H9 (cell line): ENCODE results near the gene DNAH1. TPM values are rescaled to one million over a fixed set of nuclear protein-coding genes. Genes with fewer than 3 reads are reported as not detected.

ENCODE experiments used
- DNase-seq: peaks from one replicate; pipeline ENCODE4 v3.0.0-alpha.2; 2017
- H2AFZ ChIP-seq: one replicate; pipeline ENCODE4 v1.6.1; 2013; ENCODE audit warnings: mild to moderate bottlenecking, low read length, control low read depth, moderate library complexity
- H2AK5ac ChIP-seq: 2 replicates; pipeline ENCODE4 v1.6.1; 2013; ENCODE audit warnings: low read length, control low read depth, mixed read lengths; ENCODE audit not compliant: insufficient read length
- H2BK120ac ChIP-seq: one replicate; pipeline ENCODE4 v1.6.1; 2013; ENCODE audit warnings: low read depth, mild to moderate bottlenecking, low read length, control low read depth, inconsistent platforms; ENCODE audit not compliant: poor library complexity, severe bottlenecking
- H2BK12ac ChIP-seq: 2 replicates; pipeline ENCODE4 v1.6.1; 2013; ENCODE audit warnings: low read length, control low read depth, mixed read lengths, low read depth; ENCODE audit not compliant: insufficient read length
- H2BK15ac ChIP-seq: 2 replicates; pipeline ENCODE4 v1.6.1; 2013; ENCODE audit warnings: low read depth, low read length, control low read depth
- H2BK20ac ChIP-seq: one replicate; pipeline ENCODE4 v1.6.1; 2013; ENCODE audit warnings: low read depth, mild to moderate bottlenecking, low read length, control low read depth, inconsistent platforms; ENCODE audit not compliant: poor library complexity, severe bottlenecking
- H2BK5ac ChIP-seq: 2 replicates; pipeline ENCODE4 v1.6.1; 2013; ENCODE audit warnings: low read length, control low read depth, mixed read lengths; ENCODE audit not compliant: insufficient read length
- H3K14ac ChIP-seq: 2 replicates; pipeline ENCODE4 v1.6.1; 2013; ENCODE audit warnings: low read length, control low read depth; ENCODE audit not compliant: insufficient read depth
- H3K18ac ChIP-seq: 2 replicates; pipeline ENCODE4 v1.6.1; 2013; ENCODE audit warnings: low read depth, mild to moderate bottlenecking, mixed read lengths, low read length, control low read depth; ENCODE audit not compliant: insufficient read length
- H3K23ac ChIP-seq: 2 replicates; pipeline ENCODE4 v1.6.1; 2013; ENCODE audit warnings: low read length, control low read depth, mixed read lengths, low read depth; ENCODE audit not compliant: insufficient read length
- H3K23me2 ChIP-seq: 2 replicates; pipeline ENCODE4 v1.6.1; 2013; ENCODE audit warnings: low read depth, mild to moderate bottlenecking, mixed read lengths, low read length, control low read depth; ENCODE audit not compliant: insufficient read length, poor library complexity, severe bottlenecking
- H3K27ac ChIP-seq: 2 replicates; pipeline ENCODE4 v1.5.1; 2013; ENCODE audit warnings: low read length, control low read depth, mixed read lengths, low read depth; ENCODE audit not compliant: insufficient read length
- H3K27me3 ChIP-seq: 2 replicates; pipeline ENCODE4 v1.6.1; 2013; ENCODE audit warnings: low read length, control low read depth, inconsistent platforms; ENCODE audit not compliant: insufficient read depth
- H3K4ac ChIP-seq: 2 replicates; pipeline ENCODE4 v1.6.1; 2013; ENCODE audit warnings: low read depth, mild to moderate bottlenecking, control low read depth, inconsistent platforms, low read length, moderate library complexity
- H3K4me1 ChIP-seq: 2 replicates; pipeline ENCODE4 v1.6.1; 2013; ENCODE audit warnings: low read length, control low read depth, inconsistent platforms; ENCODE audit not compliant: insufficient read depth
- H3K4me2 ChIP-seq: 2 replicates; pipeline ENCODE4 v1.6.1; 2013; ENCODE audit warnings: low read length, control low read depth, mixed read lengths; ENCODE audit not compliant: insufficient read length, insufficient read depth
- H3K56ac ChIP-seq: 2 replicates; pipeline ENCODE4 v1.6.1; 2013; ENCODE audit warnings: low read depth, mild to moderate bottlenecking, mixed read lengths, low read length, control low read depth; ENCODE audit not compliant: insufficient read length
- H3K79me1 ChIP-seq: 2 replicates; pipeline ENCODE4 v1.6.1; 2013; ENCODE audit warnings: low read depth, mild to moderate bottlenecking, moderate library complexity, low read length, control low read depth, inconsistent platforms; ENCODE audit not compliant: insufficient read depth, poor library complexity, severe bottlenecking
- H3K79me2 ChIP-seq: 2 replicates; pipeline ENCODE4 v1.6.1; 2013; ENCODE audit warnings: low read length, control low read depth, inconsistent platforms; ENCODE audit not compliant: insufficient read depth
- H3K9ac ChIP-seq: 2 replicates; pipeline ENCODE4 v1.6.1; 2013; ENCODE audit warnings: low read length, control low read depth, mixed read lengths; ENCODE audit not compliant: insufficient read length; ENCODE audit errors: extremely low read depth
- H3K9me3 ChIP-seq: one replicate; pipeline ENCODE4 v1.6.1; 2013; ENCODE audit warnings: low read depth, low read length, inconsistent platforms; ENCODE audit not compliant: control insufficient read depth
- H3T11ph ChIP-seq: one replicate; pipeline ENCODE4 v1.6.1; 2013; ENCODE audit warnings: mild to moderate bottlenecking, low read length, control low read depth, inconsistent platforms
- H4K20me1 ChIP-seq: one replicate; pipeline ENCODE4 v1.6.1; 2013; ENCODE audit not compliant: control insufficient read depth, insufficient read length, insufficient read depth
- H4K5ac ChIP-seq: 2 replicates; pipeline ENCODE4 v1.6.1; 2013; ENCODE audit warnings: low read depth, mild to moderate bottlenecking, mixed read lengths, low read length, control low read depth; ENCODE audit not compliant: insufficient read length
- H4K8ac ChIP-seq: replicated peaks from 2 replicates; pipeline ENCODE4 v1.6.1; 2013; ENCODE audit warnings: low read length, control low read depth, mixed read lengths, low read depth; ENCODE audit not compliant: insufficient read length
- H4K91ac ChIP-seq: 2 replicates; pipeline ENCODE4 v1.6.1; 2013; ENCODE audit warnings: low read depth, mild to moderate bottlenecking, moderate library complexity, mixed read lengths, low read length, control low read depth; ENCODE audit not compliant: insufficient read length
- H3K27ac Mint-ChIP-seq, 3 experiments: 2 replicates in 2 of 3; 3 replicates in 1 of 3; pipeline ENCODE4 v1.8.0; 2020 to 2021; ENCODE audit warnings: mixed read lengths in 3 of 3, mild to moderate bottlenecking in 1 of 3, moderate library complexity in 1 of 3
- H3K27me3 Mint-ChIP-seq: 2 replicates; pipeline ENCODE4 v1.8.0; 2021; ENCODE audit warnings: low read depth, mild to moderate bottlenecking, moderate library complexity, mixed read lengths
- H3K36me3 Mint-ChIP-seq, 3 experiments: 2 replicates in 2 of 3; 3 replicates in 1 of 3; pipeline ENCODE4 v1.8.0; 2020 to 2021; ENCODE audit warnings: low read depth in 3 of 3, mixed read lengths in 3 of 3; ENCODE audit not compliant: insufficient read depth in 1 of 3
- H3K4me1 Mint-ChIP-seq, 2 experiments: 2 replicates each; pipeline ENCODE4 v1.8.0; 2020; ENCODE audit warnings: mixed read lengths in 2 of 2
- H3K4me3 Mint-ChIP-seq, 2 experiments: 2 replicates in 1 of 2; 3 replicates in 1 of 2; pipeline ENCODE4 v1.8.0; 2020 to 2021; ENCODE audit warnings: mild to moderate bottlenecking in 2 of 2, mixed read lengths in 2 of 2, moderate library complexity in 1 of 2
- H3K9me3 Mint-ChIP-seq, 2 experiments: 2 replicates in 1 of 2; 3 replicates in 1 of 2; pipeline ENCODE4 v1.8.0; 2020; ENCODE audit warnings: mild to moderate bottlenecking in 2 of 2, mixed read lengths in 2 of 2, moderate library complexity in 1 of 2
- CTCF ChIP-seq: fragments of 200-600 bp; sonication (generic); conservative IDR thresholded peaks from 3 replicates; pipeline ENCODE4 v1.8.0; 2021; ENCODE audit warnings: antibody characterized with exemption, mild to moderate bottlenecking
- WGBS: extraction: QIAGEN DNeasy Blood & Tissue Kit; methylation state at CpG from one replicate; pipeline ENCODE4 v1.1.7; 2013; ENCODE audit warnings: missing lambda C conversion rate, low lambda C conversion rate, mixed read lengths; ENCODE audit not compliant: insufficient read length; ENCODE audit errors: extremely low coverage; 5-methylcytosine and 5-hydroxymethylcytosine counted together
- total RNA-seq: library from RNA; stranded (reverse); gene quantifications from 2 replicates; pipeline ENCODE4 v1.2.1, GENCODE V29; 2021

DNAH1 gene
- total RNA-seq, 1 experiment from 2014 or later: 2.0 TPM

- Histone ChIP-seq H3K79me1 (no peaks in the 10 kb centered on the region), H3K27me3 (no peaks in the 10 kb centered on the region), H3K27ac (no peak overlapping the region), H3K23ac (no peak overlapping the region), H2BK120ac (no peak overlapping the region), H3K4me2 (no peak overlapping the region), H2BK12ac (no peak overlapping the region), H2AFZ (no peak overlapping the region), H4K8ac (no peak overlapping the region), H3K14ac (no peak overlapping the region; the same call in 1 of the 2 replicates), H4K20me1 (no peaks in the 10 kb centered on the region), H2AK5ac (no peak overlapping the region), H3K56ac (no peak overlapping the region), H3K9me3 (no peaks in the 10 kb centered on the region), H3K4me1 (no peaks in the 10 kb centered on the region), H2BK20ac (no peak overlapping the region), H2BK5ac (no peak overlapping the region), H4K5ac (no peak overlapping the region), H3K9ac (no peak overlapping the region), H4K91ac (no peak overlapping the region), H3K18ac (no peak overlapping the region), H3K23me2 (no peaks in the 10 kb centered on the region), H2BK15ac (no peak overlapping the region), H3T11ph (no peak overlapping the region), H3K4ac (no peak overlapping the region), H3K79me2 (no peaks in the 10 kb centered on the region)
- Mint-ChIP-seq H3K4me1 (no peaks in the 10 kb centered on the region), H3K9me3 (no peaks in the 10 kb centered on the region), H3K36me3 (no peaks in the 10 kb centered on the region), H3K27ac (peak overlapping the region in 1 of 3 experiments; percentile 92; a peak in 2 of 7 replicates), H3K27me3 (peaks cover 4% of the 10 kb centered on the region), H3K4me3 (no peak overlapping the region)
- WGBS: no CpG with 5 or more reads among the region's 19 CpGs
- no peak for TF ChIP-seq CTCF
- no peak for DNase-seq
Observed at GRCh38 chr3:52349611-52350395, 33.7 kb downstream of the DNAH1 start.
